ENCODE results near the gene UBE2D1.
A peak's percentile ranks its signal among the peaks of the same experiment; 100 is the strongest.

UBE2D1 gene

GRCh38 chr10:58334817-58335305, at the start of gene UBE2D1:
Gene UBE2D1, plus strand, starts transcription at chr10:58335006. Its CDS starts 196 bp downstream, at chr10:58335202.
- no peak for TF ChIP-seq CTCF (IDR thresholded peaks at IDR 0.05; ENCODE audit: control extremely low read depth, extremely low read depth, low read depth, missing control alignments)
- peak; percentile 90 for DNase-seq (ENCODE audit: extremely low spot score)
- ChIA-PET CTCF (interaction anchor here (1.0 to 2.1 kb wide), 6 partner anchors 16 to 76 kb away, joined by 3 to 12 read pairs (median 4); no protein-coding TSS in a partner anchor), POLR2A (interaction anchor here (1.0 to 1.3 kb wide), 2 partner anchors 10 to 50 kb away, joined by 4 to 5 read pairs; partner anchors contain the start of gene TFAM)

GRCh38 chr10:58291538-58292174, 43.1 kb upstream of the UBE2D1 start:
- CTCF ChIA-PET, result interaction anchor here (0.7 to 7.4 kb wide), 29 partner anchors 8 to 1367 kb away, joined by 3 to 149 read pairs (median 5); partner anchors contain the start of genes CISD1 and TFAM
- peak; percentile 37 for DNase-seq (ENCODE audit: extremely low spot score)

GRCh38 chr10:58293989-58294388, 40.8 kb upstream of the UBE2D1 start:
- no peak for TF ChIP-seq CTCF (IDR thresholded peaks at IDR 0.05; ENCODE audit: control extremely low read depth, extremely low read depth, low read depth, missing control alignments)
- POLR2A ChIA-PET, result no interaction called here
- CTCF ChIA-PET, result interaction anchor here (1.1 to 7.4 kb wide), 5 partner anchors 8 to 115 kb away, joined by 3 to 149 read pairs (median 3); no protein-coding TSS in a partner anchor
- no peak for DNase-seq (ENCODE audit: extremely low spot score)

More at GRCh38 chr10:58291538-58292174, 43.1 kb upstream of the UBE2D1 start:
- TF ChIP-seq CTCF (IDR thresholded peaks at IDR 0.05; ENCODE audit: control extremely low read depth, extremely low read depth, low read depth, missing control alignments), result peak; percentile 67
- POLR2A ChIA-PET, result interaction anchor here (0.7 kb wide), 1 partner anchor 22 kb away, joined by 3 read pairs; no protein-coding TSS in a partner anchor

- ChIA-PET CTCF (interaction anchor here (0.6 to 4.2 kb wide), 32 partner anchors 8 to 150 kb away, joined by 3 to 60 read pairs (median 6); partner anchors contain the start of genes CISD1, TFAM and UBE2D1), POLR2A (no interaction called here)
- peak; percentile 66 for DNase-seq (ENCODE audit: extremely low spot score)
- peak; percentile 88 for TF ChIP-seq CTCF (IDR thresholded peaks at IDR 0.05; ENCODE audit: control extremely low read depth, extremely low read depth, low read depth, missing control alignments)
Measured at GRCh38 chr10:58299580-58299979, 35.2 kb upstream of the UBE2D1 start.

GRCh38 chr10:58300676-58301075, 34.1 kb upstream of the UBE2D1 start:
- POLR2A ChIA-PET, result no interaction called here
- no peak for DNase-seq (ENCODE audit: extremely low spot score)
- CTCF ChIA-PET, result interaction anchor here (1.0 to 4.2 kb wide), 14 partner anchors 10 to 127 kb away, joined by 3 to 60 read pairs (median 9); partner anchors contain the start of genes TFAM and UBE2D1
- TF ChIP-seq CTCF (IDR thresholded peaks at IDR 0.05; ENCODE audit: control extremely low read depth, extremely low read depth, low read depth, missing control alignments), result no peak

GRCh38 chr10:58302254-58302653, 32.6 kb upstream of the UBE2D1 start:
- POLR2A ChIA-PET, result no interaction called here
- CTCF ChIA-PET, result interaction anchor here (1.0 to 4.2 kb wide), 5 partner anchors 9 to 124 kb away, joined by 3 to 60 read pairs (median 22); partner anchors contain the start of gene TFAM
- no peak for TF ChIP-seq CTCF (IDR thresholded peaks at IDR 0.05; ENCODE audit: control extremely low read depth, extremely low read depth, low read depth, missing control alignments)
- no peak for DNase-seq (ENCODE audit: extremely low spot score)
